Measurements from ENCODE around the gene PITPNM3. TPM values are rescaled to one million over a fixed set of nuclear protein-coding genes. Genes with fewer than 3 reads are reported as not detected.

Gene PITPNM3
- total RNA-seq, 1 experiment from 2014 or later, result 4.2 TPM

DNA sequence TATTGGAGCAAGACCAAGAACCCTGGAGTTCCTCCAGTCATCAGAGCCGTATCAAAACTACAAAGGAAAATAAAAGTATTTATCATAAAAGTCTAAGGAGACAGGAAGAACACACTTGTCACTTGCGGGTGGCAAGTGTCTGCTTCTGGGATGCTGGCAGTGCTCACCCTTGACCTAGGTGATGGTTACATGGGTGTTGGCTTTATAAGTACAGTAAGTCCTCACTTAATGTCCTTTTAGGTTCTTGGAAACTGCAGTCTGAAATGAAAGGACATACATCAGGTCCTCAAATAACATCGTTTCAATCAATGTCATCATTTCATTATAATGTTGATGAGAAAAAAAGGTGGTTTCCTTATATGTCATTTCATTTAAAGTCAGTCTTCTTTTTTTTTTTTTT lies 118.4 kb downstream of the PITPNM3 start:
- Histone ChIP-seq H3K36me3 (ENCODE audit: control insufficient read depth in 1 of 2, insufficient read depth in 2 of 2, low read length in 2 of 2) (no peaks in the 10 kb centered on the region), H3K9me3 (ENCODE audit: control insufficient read depth in 1 of 2, insufficient read depth in 1 of 2, low read depth in 1 of 2, low read length in 2 of 2) (no peaks in the 10 kb centered on the region), H3K4me2 (ENCODE audit: low read length) (no peak overlapping the region), H3K9me2 (ENCODE audit: insufficient read depth) (no peaks in the 10 kb centered on the region), H3K79me2 (ENCODE audit: insufficient read depth, low read length) (no peaks in the 10 kb centered on the region), H4K20me1 (ENCODE audit: insufficient read depth) (no peaks in the 10 kb centered on the region), H3K27ac (ENCODE audit: low read depth, low read length) (no peak overlapping the region), H3K4me3 (replicated peaks in 1 of 2; ENCODE audit: low read depth in 1 of 2, low read length in 2 of 2) (no peak overlapping the region), H3K4me1 (ENCODE audit: control insufficient read depth in 1 of 2, insufficient read depth in 2 of 2, low read length in 2 of 2) (no peaks in the 10 kb centered on the region; a peak in 1 of 4 replicates), H3K9ac (ENCODE audit: low read length) (no peak overlapping the region), H2AFZ (ENCODE audit: low read depth, low read length, poor library complexity, severe bottlenecking) (no peak overlapping the region), H3K27me3 (ENCODE audit: insufficient read depth, low read length) (no peaks in the 10 kb centered on the region)
- ChIA-PET RAD21 (ENCODE audit: low non-redundant PET in 1 of 2, low total read pairs in 2 of 2, uncharacterized antibody in 2 of 2, unreplicated experiment in 2 of 2) (no interaction called here), CTCF (no interaction called here), POLR2A (no interaction called here)
- intact Hi-C loops (cut with micrococcal nuclease), result loop anchor here (5.0 kb wide), 2 partner anchors 851 to 1191 kb away; no protein-coding TSS in a partner anchor
- ATAC-seq (no peak), DNase-seq (ENCODE audit: low read depth, low spot score) (no peak)
- BruUV-seq (replicated peaks), result no TSS peak
- TF ChIP-seq EGR1 (IDR thresholded peaks at IDR 0.05; ENCODE audit: low read depth) (no peak), TCF7L2 (IDR thresholded peaks at IDR 0.05; ENCODE audit: borderline replicate concordance, extremely low read depth, insufficient read depth, insufficient read length) (no peak)

DNA sequence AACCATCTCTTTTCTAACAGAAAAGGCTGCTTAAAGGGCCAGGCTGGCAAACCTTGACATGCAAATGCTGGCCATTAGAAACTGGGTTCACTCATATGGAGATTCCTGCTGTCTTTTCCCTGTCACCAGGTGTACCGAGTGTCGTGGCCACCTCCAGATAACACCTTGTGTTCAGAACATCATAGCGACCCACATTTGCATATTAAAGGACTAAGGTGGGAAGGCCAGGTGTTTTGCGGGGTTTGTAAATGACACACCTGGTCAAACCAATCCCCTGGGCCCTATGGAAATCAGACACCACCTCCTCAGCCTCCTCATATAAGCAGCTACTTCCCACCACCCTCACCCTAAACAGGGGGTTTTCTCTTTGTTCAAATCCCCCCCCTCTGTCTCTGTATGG lies 118.9 kb downstream of the PITPNM3 start:
- H3K4me1 ChIP-seq (ENCODE audit: control insufficient read depth in 1 of 2, insufficient read depth in 2 of 2, low read length in 2 of 2), result no peaks in the 10 kb centered on the region; a peak in 1 of 4 replicates
- intact Hi-C loops (cut with micrococcal nuclease), result loop anchor here (5.0 kb wide), 2 partner anchors 850 to 1190 kb away; no protein-coding TSS in a partner anchor
- no peaks in the 10 kb centered on the region for H3K9me2 ChIP-seq (ENCODE audit: insufficient read depth)
- ChIA-PET CTCF (no interaction called here), RAD21 (ENCODE audit: low non-redundant PET in 1 of 2, low total read pairs in 2 of 2, uncharacterized antibody in 2 of 2, unreplicated experiment in 2 of 2) (no interaction called here), POLR2A (no interaction called here)
- DNase-seq (ENCODE audit: low read depth, low spot score) (no peak), ATAC-seq (no peak)
- no peak overlapping the region for H2AFZ ChIP-seq (ENCODE audit: low read depth, low read length, poor library complexity, severe bottlenecking)
- no peak overlapping the region for H3K4me2 ChIP-seq (ENCODE audit: low read length)
- H3K4me3 ChIP-seq (replicated peaks in 1 of 2; ENCODE audit: low read depth in 1 of 2, low read length in 2 of 2), result no peak overlapping the region
- BruUV-seq (replicated peaks), result no TSS peak
- no peak overlapping the region for H3K27ac ChIP-seq (ENCODE audit: low read depth, low read length)
- TF ChIP-seq REST (IDR thresholded peaks at IDR 0.05; ENCODE audit: low read depth) (no peak), CEBPB (IDR thresholded peaks at IDR 0.05; ENCODE audit: low read depth) (no peak), JUND (IDR thresholded peaks at IDR 0.05) (no peak), ZFX (IDR thresholded peaks at IDR 0.05) (no peak), POLR2A (IDR thresholded peaks at IDR 0.05; ENCODE audit: borderline replicate concordance, extremely low read depth, insufficient read depth, insufficient read length) (no peak), EZH2phosphoT487 (IDR thresholded peaks at IDR 0.05; ENCODE audit: borderline replicate concordance) (no peak)
- TF ChIP-seq, protein P1, sequence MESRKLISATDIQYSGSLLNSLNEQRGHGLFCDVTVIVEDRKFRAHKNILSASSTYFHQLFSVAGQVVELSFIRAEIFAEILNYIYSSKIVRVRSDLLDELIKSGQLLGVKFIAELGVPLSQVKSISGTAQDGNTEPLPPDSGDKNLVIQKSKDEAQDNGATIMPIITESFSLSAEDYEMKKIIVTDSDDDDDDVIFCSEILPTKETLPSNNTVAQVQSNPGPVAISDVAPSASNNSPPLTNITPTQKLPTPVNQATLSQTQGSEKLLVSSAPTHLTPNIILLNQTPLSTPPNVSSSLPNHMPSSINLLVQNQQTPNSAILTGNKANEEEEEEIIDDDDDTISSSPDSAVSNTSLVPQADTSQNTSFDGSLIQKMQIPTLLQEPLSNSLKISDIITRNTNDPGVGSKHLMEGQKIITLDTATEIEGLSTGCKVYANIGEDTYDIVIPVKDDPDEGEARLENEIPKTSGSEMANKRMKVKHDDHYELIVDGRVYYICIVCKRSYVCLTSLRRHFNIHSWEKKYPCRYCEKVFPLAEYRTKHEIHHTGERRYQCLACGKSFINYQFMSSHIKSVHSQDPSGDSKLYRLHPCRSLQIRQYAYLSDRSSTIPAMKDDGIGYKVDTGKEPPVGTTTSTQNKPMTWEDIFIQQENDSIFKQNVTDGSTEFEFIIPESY (IDR thresholded peaks at IDR 0.05; ENCODE audit: extremely low read depth, insufficient replicate concordance, low read length), result no peak
- no peaks in the 10 kb centered on the region for H4K20me1 ChIP-seq (ENCODE audit: insufficient read depth)
- no peaks in the 10 kb centered on the region for H3K9me3 ChIP-seq (ENCODE audit: control insufficient read depth in 1 of 2, insufficient read depth in 1 of 2, low read depth in 1 of 2, low read length in 2 of 2)
- H3K9ac ChIP-seq (ENCODE audit: low read length), result no peak overlapping the region
- no peaks in the 10 kb centered on the region for H3K36me3 ChIP-seq (ENCODE audit: control insufficient read depth in 1 of 2, insufficient read depth in 2 of 2, low read length in 2 of 2)
- H3K27me3 ChIP-seq (ENCODE audit: insufficient read depth, low read length), result no peaks in the 10 kb centered on the region
- H3K79me2 ChIP-seq (ENCODE audit: insufficient read depth, low read length), result no peaks in the 10 kb centered on the region

All from HCT116 (cell line).